Suppressor macrophage treated with lipopolysaccharide for 4 hours (primary cell): ENCODE measurements around the gene ANKRD13B.

Experiments used
- DNase-seq: peaks from one replicate; pipeline ENCODE4 v3.0.0-alpha.2; 2020

ANKRD13B gene

GRCh38 chr17:29653995-29654714, 61.2 kb downstream of the ANKRD13B start:
- DNase-seq = no peak

DNA sequence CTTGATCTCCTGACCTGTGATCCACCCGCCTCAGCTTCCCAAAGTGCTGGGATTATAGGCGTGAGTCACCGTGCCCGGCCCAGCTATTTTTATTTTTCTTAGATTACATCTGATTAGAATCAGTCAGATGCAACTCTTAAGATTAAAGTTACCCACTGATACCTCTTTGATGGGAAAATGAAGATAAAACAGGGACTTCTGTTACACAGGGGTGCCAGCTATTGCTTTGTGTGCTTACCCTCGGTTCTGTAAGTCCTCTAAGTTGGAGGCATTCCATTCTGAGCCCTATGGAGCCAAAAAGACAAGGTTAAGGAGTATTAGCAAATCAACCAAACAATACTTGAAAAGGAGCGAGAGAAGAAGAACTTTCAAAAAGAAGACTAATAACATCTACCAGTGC, 62.4 kb downstream of the ANKRD13B start:
- no peak for DNase-seq

GRCh38 chr17:29659155-29659554, 66.2 kb downstream of the ANKRD13B start:
- no peak for DNase-seq

- no peak for DNase-seq
Observed at GRCh38 chr17:29661213-29661612, 68.3 kb downstream of the ANKRD13B start.

- DNase-seq = no peak
Observed at GRCh38 chr17:29663155-29663554, 70.2 kb downstream of the ANKRD13B start.
